ENCODE measurements around the gene SLC16A6. TPM values are rescaled to one million over a fixed set of nuclear protein-coding genes. Genes with fewer than 3 reads are reported as not detected.
A peak's percentile ranks its signal among the peaks of the same experiment; 100 is the strongest.
"Not testable (repeated sequence)": the region's sequence is repeated elsewhere in the genome, so short reads cannot be mapped to it uniquely, and the experiment has no call there.

SLC16A6 gene
- total RNA-seq, 4 donors from 2014 or later, result 1.1 to 1.7 TPM; not detected in 2

DNA sequence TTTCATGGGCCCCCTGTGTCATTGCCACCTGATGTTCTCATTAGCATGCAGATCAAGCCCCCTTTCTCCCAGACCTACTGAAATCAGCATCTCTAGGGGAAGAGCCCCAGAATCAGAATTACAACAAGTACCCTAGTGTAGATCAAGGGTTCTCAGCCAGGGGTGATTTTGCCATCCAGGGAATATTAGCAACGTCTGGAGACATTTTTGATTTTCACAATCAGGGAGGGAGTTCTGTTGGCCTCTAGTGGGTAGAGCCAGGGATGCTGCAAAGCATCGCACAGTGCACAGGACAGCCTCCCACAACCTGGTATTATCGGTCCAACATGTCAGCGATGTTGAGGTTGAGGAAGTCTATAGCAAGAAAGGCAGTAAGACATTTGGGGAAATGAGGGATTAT, 35.8 kb downstream of the SLC16A6 start:
- H3K9me3 ChIP-seq, result no peaks in the 10 kb centered on the region
- H3K27ac ChIP-seq, result peak overlapping the region in 1 of 4 donors; percentile 26
- H3K36me3 ChIP-seq, result peaks cover 0 to 17% (median 0%) of the 10 kb centered on the region in 3 donors
- peaks cover 0 to 10% (median 3%) of the 10 kb centered on the region in 4 donors for H3K4me1 ChIP-seq
- H3K27me3 ChIP-seq, result no peaks in the 10 kb centered on the region
- no peak for DNase-seq
- H3K4me3 ChIP-seq, result no peak overlapping the region
- TF ChIP-seq POLR2A (IDR thresholded peaks at IDR 0.05), result no peak
- TF ChIP-seq, protein P1, sequence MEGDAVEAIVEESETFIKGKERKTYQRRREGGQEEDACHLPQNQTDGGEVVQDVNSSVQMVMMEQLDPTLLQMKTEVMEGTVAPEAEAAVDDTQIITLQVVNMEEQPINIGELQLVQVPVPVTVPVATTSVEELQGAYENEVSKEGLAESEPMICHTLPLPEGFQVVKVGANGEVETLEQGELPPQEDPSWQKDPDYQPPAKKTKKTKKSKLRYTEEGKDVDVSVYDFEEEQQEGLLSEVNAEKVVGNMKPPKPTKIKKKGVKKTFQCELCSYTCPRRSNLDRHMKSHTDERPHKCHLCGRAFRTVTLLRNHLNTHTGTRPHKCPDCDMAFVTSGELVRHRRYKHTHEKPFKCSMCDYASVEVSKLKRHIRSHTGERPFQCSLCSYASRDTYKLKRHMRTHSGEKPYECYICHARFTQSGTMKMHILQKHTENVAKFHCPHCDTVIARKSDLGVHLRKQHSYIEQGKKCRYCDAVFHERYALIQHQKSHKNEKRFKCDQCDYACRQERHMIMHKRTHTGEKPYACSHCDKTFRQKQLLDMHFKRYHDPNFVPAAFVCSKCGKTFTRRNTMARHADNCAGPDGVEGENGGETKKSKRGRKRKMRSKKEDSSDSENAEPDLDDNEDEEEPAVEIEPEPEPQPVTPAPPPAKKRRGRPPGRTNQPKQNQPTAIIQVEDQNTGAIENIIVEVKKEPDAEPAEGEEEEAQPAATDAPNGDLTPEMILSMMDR (IDR thresholded peaks at IDR 0.05), result no peak

DNA sequence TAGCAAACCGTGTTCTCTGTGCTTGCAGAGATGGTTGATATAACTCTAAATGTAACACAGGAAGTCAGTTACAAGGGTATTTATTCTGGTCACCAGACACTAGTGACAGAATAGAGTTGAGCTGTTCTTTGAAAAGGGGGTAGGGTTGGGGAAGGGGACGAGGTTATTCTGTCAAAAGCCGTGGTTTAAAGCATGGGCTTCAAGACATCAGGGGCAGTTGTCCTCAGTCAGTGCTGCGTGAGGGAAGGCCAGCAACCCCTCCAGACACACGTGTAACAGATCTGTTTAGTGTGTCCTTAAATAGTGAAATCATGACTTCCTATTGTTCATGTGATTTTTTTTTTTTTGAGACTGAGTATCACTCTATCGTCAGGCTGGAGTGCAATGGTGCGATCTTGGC, 37.5 kb downstream of the SLC16A6 start:
- H3K4me1 ChIP-seq, result peaks cover 0 to 17% (median under 1%) of the 10 kb centered on the region in 4 donors
- peaks cover 0 to 17% (median 0%) of the 10 kb centered on the region in 3 donors for H3K36me3 ChIP-seq
- H3K9me3 ChIP-seq, H3K27me3 ChIP-seq, H3K4me3 ChIP-seq, DNase-seq: not testable (repeated sequence)
- peak overlapping the region in 3 of 4 donors; percentile 26 to 61 (median 41) for H3K27ac ChIP-seq

DNA sequence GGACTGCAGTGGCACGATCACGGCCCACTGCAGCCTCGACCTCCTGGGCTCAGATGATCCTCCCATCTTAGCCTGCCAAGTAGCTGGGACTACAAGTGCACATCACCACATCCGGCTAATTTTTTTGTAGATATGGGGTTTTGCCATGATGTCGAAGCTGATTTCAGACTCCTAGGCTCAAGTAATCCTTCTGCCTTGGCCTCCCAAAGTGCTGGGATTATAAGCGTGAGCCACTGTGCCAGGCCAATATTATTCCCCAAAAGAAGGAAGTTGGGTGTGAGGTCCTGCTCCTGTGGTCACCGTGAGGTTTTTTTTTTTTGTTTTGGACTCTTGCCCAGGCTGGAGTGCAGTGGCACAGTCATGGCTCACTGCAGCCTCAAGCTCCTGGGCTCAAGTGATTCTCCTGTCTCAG, 41.6 kb downstream of the SLC16A6 start:
- DNase-seq, result peak in 1 of 3 donors; percentile 40
- Histone ChIP-seq H3K9me3 (no peaks in the 10 kb centered on the region), H3K27me3 (no peaks in the 10 kb centered on the region), H3K4me3 (no peak overlapping the region), H3K27ac (peak overlapping the region; percentile 89 to 99 (median 97)), H3K4me1 (peaks cover 0 to 13% (median 0%) of the 10 kb centered on the region in 4 donors), H3K36me3 (peaks cover 0 to 5% (median 0%) of the 10 kb centered on the region in 3 donors)
- TF ChIP-seq POLR2A (IDR thresholded peaks at IDR 0.05), result no peak
- TF ChIP-seq, protein P1 (IDR thresholded peaks at IDR 0.05), result no peak

DNA sequence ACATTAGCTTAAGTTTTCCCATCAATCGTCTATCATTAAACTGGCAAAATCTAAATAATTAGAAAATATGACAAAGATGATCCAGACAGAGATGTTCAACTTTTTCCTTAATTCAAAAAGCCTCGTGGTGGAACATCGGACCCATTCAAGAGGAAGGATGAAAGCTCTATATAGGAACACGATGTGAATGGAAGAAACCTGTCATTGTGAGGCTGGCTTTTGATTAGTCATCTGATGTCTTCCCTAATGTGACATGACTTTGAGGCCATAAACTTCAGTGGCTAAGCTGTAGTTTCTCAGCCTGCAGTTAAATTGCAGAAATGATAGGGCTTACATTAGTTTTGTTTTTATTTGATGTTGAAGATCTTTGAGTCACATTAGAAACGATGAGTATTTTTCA, 42.0 kb downstream of the SLC16A6 start:
- H3K4me3 ChIP-seq, result peak overlapping the region in 1 of 4 donors; percentile 57

DNA sequence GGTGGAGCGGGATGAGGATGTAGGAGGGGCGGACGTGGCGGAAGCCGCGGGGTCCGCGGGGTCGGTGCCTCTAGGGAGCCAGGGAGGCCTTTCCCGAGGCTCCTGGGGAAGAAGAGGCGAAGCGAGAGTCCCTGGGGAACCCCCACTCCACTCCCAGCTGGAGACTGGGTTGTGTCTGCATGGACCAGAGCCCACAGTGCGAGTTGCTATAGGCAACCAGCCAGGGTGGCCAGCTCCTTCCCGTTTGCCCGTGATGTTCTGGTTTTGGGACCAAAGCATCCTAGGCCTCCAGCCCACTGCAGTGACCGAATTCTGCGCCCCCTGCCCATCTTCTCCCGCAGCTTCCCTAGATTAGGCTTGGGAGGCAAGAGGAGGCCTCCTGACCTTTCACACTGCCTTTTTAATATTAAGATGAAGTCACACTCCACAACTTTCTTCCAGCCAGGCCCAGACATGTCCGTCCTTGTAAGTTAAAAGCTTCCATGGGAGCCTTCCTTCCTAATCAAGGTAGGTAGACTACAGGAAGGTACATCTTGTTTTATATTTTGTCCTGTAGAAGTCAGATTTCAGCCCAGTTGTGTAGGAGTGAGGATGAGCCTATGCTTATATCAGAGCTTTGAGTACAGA, 42.6 kb downstream of the SLC16A6 start:
- H3K27ac ChIP-seq, result peak overlapping the region; percentile 89 to 99 (median 97)
- peaks cover 0 to 5% (median 0%) of the 10 kb centered on the region in 3 donors for H3K36me3 ChIP-seq
- no peaks in the 10 kb centered on the region for H3K27me3 ChIP-seq
- DNase-seq, result peak in 1 of 3 donors; percentile 32
- TF ChIP-seq POLR2A (IDR thresholded peaks at IDR 0.05), result no peak
- TF ChIP-seq, protein P1 (IDR thresholded peaks at IDR 0.05), result no peak
- H3K4me1 ChIP-seq, result peaks cover 0 to 13% (median 0%) of the 10 kb centered on the region in 4 donors
- H3K4me3 ChIP-seq, result peak overlapping the region; percentile 57 to 74 (median 72)
- no peaks in the 10 kb centered on the region for H3K9me3 ChIP-seq

More for the DNA sequence above, 42.0 kb downstream of the SLC16A6 start:
- Histone ChIP-seq H3K4me1 (peaks cover 0 to 13% (median 0%) of the 10 kb centered on the region in 4 donors), H3K36me3 (peaks cover 0 to 5% (median 0%) of the 10 kb centered on the region in 3 donors), H3K27me3 (no peaks in the 10 kb centered on the region), H3K27ac (peak overlapping the region; percentile 89 to 99 (median 97)), H3K9me3 (no peaks in the 10 kb centered on the region)
- TF ChIP-seq, protein P1 (IDR thresholded peaks at IDR 0.05), result no peak
- no peak for TF ChIP-seq POLR2A (IDR thresholded peaks at IDR 0.05)
- no peak for DNase-seq

DNA sequence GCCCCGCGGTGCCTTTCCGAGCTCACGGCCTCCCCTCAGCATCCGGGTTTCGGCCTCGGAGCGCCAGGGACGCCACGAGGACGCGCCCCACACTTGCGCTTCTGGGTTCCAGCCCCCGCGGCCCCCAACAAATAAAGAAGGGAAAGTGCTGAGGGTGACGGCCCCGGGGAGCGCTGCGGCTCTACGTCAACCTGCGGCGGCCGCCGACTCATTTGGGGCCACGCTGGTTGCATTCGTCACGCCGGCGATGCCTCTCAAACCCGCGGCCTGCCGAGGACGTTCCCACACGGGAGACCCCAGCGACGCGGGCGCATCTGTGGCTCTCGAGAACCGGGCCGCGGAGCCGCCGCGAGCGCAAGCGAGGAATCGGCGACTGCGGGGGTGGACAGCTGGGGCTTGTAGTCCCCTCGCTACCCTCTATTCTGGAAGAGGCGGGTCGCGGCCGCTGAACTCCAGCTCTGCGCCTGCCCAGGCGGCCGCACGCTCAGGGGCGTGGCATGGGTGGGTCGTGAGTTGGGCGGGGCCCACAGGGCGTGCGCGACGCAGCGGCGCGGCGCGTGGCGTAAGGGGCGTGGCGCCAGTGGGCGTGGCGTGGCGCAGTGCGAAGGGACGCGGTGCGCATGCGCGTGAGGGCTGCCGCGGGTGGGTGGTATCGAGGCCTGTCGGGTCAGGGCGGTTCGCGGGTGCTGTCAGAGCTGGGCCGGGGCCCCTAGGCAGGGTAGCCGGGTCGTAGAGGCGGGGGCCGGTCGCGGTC, 43.3 kb downstream of the SLC16A6 start, which contains the start of gene AMZ2:
Gene AMZ2, plus strand, starts transcription at position 599 of the 754 bp plus-strand sequence. CDS start 2,145 bp downstream, outside the sequence.
- Histone ChIP-seq H3K27me3 (no peaks in the 10 kb centered on the region), H3K27ac (peak within 1 kb of the TSS; percentile 89 to 99 (median 97)), H3K36me3 (peaks cover 0 to 5% (median 0%) of the 10 kb centered on the region in 3 donors), H3K9me3 (no peaks in the 10 kb centered on the region), H3K4me1 (peaks cover 0 to 13% (median 0%) of the 10 kb centered on the region in 4 donors), H3K4me3 (peak within 1 kb of the TSS; percentile 57 to 74 (median 72))
- peak; percentile 94 to 98 (median 97) for DNase-seq
- TF ChIP-seq, protein P1 (IDR thresholded peaks at IDR 0.05), result no peak
- TF ChIP-seq POLR2A (IDR thresholded peaks at IDR 0.05), result peak; percentile 78 to 80
